HG02852 (cell line): Measurements from ENCODE around the gene CIB1.
"Not testable (repeated sequence)": the region's sequence is repeated elsewhere in the genome, so short reads cannot be mapped to it uniquely, and the experiment has no call there.

Experiments
- ATAC-seq: cut with Tn5 transposase; IDR thresholded peaks from one replicate; pipeline ENCODE4 v1.9.1; 2021; ENCODE audit warnings: mild to moderate bottlenecking, moderate library complexity; ENCODE audit not compliant: unreplicated experiment

CIB1 gene

GRCh38 chr15:90233387-90234095 lies at the start of gene CIB1:
CIB1 (minus strand) TSS chr15:90233941; CDS start chr15:90233885, 56 bp downstream.
- peak; percentile 92 for ATAC-seq

- ATAC-seq = not testable (repeated sequence)
Observed at GRCh38 chr15:90281637-90282036, 47.9 kb upstream of the CIB1 start.

GRCh38 chr15:90280743-90281142 lies 47.0 kb upstream of the CIB1 start:
- not testable (repeated sequence) for ATAC-seq

- not testable (repeated sequence) for ATAC-seq
Observed at GRCh38 chr15:90278467-90278866, 44.7 kb upstream of the CIB1 start.

- ATAC-seq = no peak
Observed at GRCh38 chr15:90271459-90272166, 37.9 kb upstream of the CIB1 start.

- ATAC-seq = no peak
Observed at GRCh38 chr15:90270502-90271150, 36.9 kb upstream of the CIB1 start.

GRCh38 chr15:90268415-90268814 lies 34.7 kb upstream of the CIB1 start:
- ATAC-seq = no peak

- ATAC-seq = no peak
Observed at GRCh38 chr15:90266485-90266884, 32.7 kb upstream of the CIB1 start.

- peak; percentile 24 for ATAC-seq
Observed at GRCh38 chr15:90266061-90266431, 32.3 kb upstream of the CIB1 start.

- ATAC-seq = peak; percentile 94
Observed at GRCh38 chr15:90265271-90266060, 31.7 kb upstream of the CIB1 start, which contains the start of gene NGRN. NGRN (plus strand) TSS chr15:90265672; CDS start chr15:90265713, 41 bp downstream.

- ATAC-seq = no peak
Observed at GRCh38 chr15:90264671-90265070, 30.9 kb upstream of the CIB1 start.

GRCh38 chr15:90262426-90262825 lies 28.7 kb upstream of the CIB1 start:
- no peak for ATAC-seq

- no peak for ATAC-seq
Observed at GRCh38 chr15:90261811-90262210, 28.1 kb upstream of the CIB1 start.

GRCh38 chr15:90260731-90261130 lies 27.0 kb upstream of the CIB1 start:
- not testable (repeated sequence) for ATAC-seq

GRCh38 chr15:90259524-90259923 lies 25.8 kb upstream of the CIB1 start:
- peak; percentile 82 for ATAC-seq

GRCh38 chr15:90257776-90258175 lies 24.0 kb upstream of the CIB1 start:
- ATAC-seq = no peak

- peak; percentile 62 for ATAC-seq
Observed at GRCh38 chr15:90249203-90249863, 15.6 kb upstream of the CIB1 start, which contains the start of gene TTLL13. TTLL13 (plus strand) TSS chr15:90249556; CDS start chr15:90250631, 1,075 bp downstream.

- no peak for ATAC-seq
Observed at GRCh38 chr15:90248789-90249202, 15.1 kb upstream of the CIB1 start.

GRCh38 chr15:90243943-90244639 lies 10.3 kb upstream of the CIB1 start:
- ATAC-seq = no peak
